HG03432 (cell line): ENCODE data around the gene ATR.
A peak's percentile ranks its signal among the peaks of the same experiment; 100 is the strongest.
"Not testable (repeated sequence)": the region's sequence is repeated elsewhere in the genome, so short reads cannot be mapped to it uniquely, and the experiment has no call there.

Experiments
- ATAC-seq: cut with Tn5 transposase; IDR thresholded peaks from one replicate; pipeline ENCODE4 v1.9.1; 2021; ENCODE audit warnings: mild to moderate bottlenecking, moderate library complexity; ENCODE audit not compliant: unreplicated experiment

Gene ATR

DNA sequence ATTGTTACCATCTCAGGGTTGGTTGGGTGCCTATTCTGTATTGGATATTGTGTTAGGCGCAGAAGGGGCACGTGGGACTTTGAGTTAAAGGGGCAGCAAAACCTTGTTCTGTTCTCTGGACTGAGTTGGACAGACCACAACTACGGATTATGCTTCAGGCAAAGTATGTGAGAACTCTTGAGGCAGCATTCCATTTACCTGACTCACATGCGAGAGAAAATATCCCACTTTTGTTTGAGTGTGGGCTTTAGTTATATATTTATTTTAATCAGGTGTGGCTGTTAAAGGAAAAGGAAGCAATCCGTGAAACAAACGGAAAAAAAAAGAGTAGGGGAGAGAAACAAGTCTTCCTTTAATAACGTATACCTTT, 17.0 kb upstream of the ATR start:
- no peak for ATAC-seq

GRCh38 chr3:142595141-142595540, 16.6 kb upstream of the ATR start:
- no peak for ATAC-seq

DNA sequence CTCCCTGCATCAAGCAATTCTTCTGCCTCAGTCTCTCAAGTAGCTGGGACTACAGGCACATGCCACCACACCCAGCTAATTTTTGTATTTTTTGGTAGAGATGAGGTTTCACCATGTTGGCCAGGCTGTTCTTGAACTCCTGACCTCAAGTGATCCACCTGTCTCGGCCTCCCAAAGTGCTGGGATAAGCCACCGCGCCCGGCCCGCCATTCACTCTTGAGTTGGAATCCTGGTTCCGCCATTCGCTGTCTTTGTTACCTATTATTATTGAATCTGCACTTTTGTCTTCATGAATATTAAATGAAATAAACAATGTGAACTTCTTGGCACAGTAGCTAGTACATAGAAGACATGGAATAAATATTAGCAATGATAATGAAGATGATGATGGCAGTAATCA, 13.7 kb upstream of the ATR start:
- ATAC-seq, result not testable (repeated sequence)

- ATAC-seq, result no peak
Observed at GRCh38 chr3:142588703-142589102, 10.2 kb upstream of the ATR start.

DNA sequence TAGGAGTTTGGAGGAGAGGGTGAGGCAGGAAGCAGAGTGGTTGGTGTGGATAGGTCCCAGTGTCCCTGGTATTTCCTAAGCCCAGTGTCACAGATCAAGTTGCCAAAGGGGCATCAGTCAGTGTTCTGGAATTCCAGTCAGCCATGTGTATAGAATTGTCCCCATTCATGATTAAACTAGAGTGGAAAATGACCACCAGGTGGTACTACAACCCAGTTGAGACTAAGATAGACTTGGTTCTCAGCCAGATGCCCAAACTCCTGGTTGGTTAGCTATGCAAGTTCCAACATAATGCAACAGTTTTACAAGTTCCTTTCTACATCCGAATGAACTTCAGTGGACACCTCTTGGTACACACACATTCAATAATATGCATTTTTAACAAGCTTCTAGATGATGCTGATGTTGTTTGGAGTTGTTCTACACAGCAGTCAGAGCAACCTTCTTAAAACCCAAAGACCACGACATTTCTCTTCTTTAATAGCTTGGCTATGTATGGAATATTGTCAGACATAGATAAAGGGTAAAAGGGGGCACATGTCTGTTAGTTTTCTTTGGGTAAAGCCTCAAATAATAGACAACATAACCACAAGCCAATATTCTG, 8.4 kb upstream of the ATR start:
- ATAC-seq, result peak; percentile 72

DNA sequence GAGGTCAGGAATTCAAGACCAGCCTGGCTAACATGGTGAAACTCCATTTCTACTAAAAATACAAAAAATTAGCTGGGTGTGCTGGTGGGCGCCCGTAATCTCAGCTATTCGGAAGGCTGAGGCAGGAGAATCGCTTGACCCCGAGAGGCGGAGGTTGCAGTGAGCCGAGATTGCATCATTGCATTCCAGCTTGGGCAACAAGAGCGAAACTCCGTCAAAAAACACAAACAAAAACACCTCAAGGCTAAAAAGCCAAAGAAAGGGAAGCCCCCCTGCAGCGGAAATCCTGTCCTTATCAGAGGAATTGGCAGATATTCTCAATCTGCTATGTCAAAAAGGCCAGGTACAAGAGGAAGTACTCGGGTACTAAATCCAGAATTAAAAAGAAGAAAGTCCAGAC, 2.5 kb upstream of the ATR start:
- not testable (repeated sequence) for ATAC-seq

GRCh38 chr3:142580061-142580423, 1.5 kb upstream of the ATR start:
- no peak for ATAC-seq

DNA sequence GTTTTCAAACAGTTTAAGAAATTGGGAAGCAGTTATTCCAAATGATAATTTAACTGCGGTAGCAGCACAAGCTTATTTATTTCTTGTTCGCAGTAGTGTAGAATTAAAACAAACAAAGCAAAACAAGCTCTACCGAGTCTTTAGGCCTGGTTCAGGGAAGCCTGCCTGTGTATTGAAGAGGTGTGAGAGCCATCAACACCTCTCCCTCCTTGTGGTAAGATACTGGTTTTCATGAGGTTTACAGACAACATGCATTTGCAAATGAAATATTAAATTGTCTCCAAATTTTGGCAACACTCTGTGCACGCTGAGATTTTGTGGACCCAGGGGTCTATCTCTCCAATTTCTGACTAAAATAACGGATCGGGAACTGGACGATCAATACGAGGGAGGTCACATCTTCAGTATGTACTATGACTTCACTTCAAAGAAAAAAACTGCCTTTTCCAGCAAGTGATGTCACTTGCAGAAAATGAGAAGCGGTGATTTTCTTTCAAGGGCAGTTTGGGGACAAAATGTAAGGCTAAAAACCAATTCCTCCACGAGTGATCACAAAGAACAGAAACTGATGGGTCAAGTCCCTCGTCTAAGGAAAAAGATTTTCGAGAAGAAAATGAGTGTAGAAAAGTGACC, 721 bp downstream of the ATR start:
- ATAC-seq, result no peak

DNA sequence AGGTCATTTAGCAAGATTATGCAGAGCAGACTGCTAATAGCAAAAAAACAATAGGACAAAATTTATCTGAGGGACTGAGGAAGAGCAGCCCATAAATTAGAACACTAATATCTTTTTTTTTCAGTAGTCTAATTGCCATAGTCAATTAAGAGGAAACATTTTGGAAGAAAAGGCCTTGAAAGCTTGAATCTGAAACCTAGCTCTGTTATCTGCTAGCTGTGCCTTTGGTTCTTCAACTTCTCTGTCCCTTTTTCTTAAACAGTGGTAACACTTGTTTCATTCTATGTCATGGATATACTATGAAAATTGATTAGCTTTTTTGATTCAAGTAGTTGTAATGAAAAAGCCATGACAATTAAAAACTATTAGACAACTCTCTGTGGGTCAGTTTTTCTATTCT, 1.7 kb downstream of the ATR start:
- ATAC-seq, result no peak

GRCh38 chr3:142574665-142575064, 3.9 kb downstream of the ATR start:
- no peak for ATAC-seq

GRCh38 chr3:142574223-142574622, 4.3 kb downstream of the ATR start:
- ATAC-seq, result not testable (repeated sequence)

DNA sequence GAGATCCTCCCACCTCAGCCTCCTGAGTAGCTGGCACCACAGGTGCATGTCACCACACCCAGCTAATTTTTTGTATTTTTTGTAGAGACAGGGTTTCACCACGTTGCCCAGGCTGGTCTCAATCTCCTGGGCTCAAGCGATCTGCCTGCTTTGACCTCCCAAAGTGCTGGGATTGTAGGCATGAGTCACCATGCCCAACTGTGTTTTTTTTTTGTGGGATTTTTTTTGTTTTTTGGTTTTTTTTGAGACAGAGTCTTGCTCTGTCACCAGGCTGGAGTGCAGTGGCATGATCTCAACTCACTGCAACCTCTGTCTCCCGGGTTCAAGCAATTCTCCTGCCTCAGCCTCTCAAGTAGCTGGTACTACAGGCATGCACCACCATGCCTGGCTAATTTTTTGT, 9.1 kb downstream of the ATR start:
- not testable (repeated sequence) for ATAC-seq

DNA sequence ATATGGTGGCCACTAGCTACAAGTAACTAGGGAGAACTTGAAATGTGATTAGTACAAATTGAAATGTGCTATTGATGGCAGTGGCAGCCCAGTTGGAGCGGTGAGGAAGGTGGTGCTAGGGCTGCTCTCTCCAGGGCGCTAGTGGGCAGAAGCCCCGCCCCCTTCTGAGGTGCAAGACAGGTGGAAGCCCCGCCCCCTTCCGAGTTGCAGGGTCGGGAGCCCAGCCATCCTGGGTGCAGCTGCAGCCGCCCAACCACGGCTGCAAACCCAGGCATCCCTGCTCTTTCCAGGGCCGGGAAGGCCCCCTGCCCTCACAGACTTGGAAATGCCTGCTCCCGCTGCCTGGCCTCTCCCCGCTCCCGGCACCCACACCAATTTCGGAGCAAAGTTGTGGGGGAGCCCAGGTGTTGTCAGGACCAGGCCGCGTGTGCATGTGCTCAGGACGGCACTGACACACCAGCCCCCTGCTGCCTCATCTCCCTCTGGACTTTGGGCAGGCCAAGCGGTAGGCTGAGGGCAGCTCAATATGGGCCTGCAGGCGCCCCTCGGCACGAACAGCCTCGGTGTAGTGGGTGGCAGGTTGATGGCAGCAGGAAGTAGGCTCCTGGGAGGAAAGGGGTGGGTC, 10.0 kb downstream of the ATR start:
- ATAC-seq, result no peak

- no peak for ATAC-seq
Observed at GRCh38 chr3:142566096-142566495, 12.4 kb downstream of the ATR start.

GRCh38 chr3:142563496-142563997, 15.0 kb downstream of the ATR start:
- no peak for ATAC-seq

DNA sequence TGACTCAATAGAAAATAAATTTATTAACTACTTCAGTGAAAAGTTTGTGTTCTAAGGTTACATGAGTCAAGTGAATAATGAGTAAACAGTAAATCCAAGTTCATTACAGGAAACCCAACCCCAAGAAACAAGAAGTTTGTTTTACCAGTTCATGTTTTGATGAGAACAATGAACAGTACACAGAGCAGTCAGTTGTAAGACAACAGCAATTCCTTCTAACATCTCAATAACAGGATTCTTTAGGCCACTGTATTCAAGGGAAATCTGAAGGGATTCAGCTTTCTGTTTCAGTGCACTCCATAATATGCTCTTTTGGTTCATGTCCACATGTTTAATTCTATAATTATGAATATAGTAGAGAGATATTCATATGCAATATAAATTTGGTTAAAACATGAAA, 18.4 kb downstream of the ATR start:
- no peak for ATAC-seq

DNA sequence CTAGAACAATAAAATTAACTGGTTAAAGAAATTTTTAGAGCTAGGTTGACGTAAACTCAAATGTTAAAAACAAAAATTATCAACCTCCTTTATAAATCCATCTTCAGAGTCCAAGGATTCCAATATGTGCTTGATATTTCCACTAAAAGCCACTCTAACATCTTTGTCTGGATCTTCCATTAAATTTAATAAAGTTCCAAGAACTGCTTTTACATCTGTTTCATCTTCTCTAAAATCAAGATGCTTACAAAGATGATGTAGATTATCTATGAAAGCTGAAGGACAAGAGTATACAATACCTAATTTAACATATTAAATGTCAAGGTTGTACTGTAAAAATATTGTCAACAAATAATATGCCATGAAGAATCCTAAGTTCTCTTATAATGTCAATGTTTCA, 24.8 kb downstream of the ATR start:
- ATAC-seq, result no peak

DNA sequence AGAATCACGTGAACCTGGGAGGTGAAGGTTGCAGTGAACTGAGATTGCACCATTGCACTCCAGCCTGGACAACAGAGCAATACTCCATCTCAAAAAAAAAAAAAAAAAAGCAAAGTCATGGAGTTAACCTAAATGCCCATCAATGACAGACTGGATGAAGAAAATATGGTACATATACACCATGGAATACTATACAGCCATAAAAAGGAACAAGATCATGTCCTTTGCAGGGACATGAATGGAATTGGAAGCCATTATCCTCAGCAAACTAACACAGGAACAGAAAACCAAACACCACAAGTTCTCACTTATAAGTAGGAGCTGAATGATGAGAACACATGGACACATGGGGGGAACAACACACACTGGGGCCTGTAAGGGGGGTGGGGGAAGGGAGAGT, 26.0 kb downstream of the ATR start:
- ATAC-seq, result not testable (repeated sequence)

DNA sequence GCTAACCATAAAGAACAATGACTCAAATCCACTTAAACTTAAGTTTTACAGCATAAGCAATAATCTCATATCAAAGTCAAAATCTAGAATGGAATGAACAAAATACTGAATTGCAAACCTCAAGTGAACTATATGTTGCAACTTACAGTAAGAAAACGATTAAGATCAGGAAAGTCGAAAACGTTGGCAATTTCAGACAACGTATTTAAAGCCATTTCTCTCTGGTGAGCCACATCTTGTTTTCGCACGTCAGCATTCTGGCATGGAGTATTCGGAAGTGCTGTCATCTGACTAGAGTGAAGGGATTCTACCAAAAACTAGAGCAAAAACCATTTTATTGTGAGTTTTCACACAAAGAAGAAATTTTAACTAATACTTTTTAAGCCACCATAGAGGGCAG, 28.5 kb downstream of the ATR start:
- no peak for ATAC-seq

- ATAC-seq, result no peak
Observed at GRCh38 chr3:142543307-142543706, 35.2 kb downstream of the ATR start.

DNA sequence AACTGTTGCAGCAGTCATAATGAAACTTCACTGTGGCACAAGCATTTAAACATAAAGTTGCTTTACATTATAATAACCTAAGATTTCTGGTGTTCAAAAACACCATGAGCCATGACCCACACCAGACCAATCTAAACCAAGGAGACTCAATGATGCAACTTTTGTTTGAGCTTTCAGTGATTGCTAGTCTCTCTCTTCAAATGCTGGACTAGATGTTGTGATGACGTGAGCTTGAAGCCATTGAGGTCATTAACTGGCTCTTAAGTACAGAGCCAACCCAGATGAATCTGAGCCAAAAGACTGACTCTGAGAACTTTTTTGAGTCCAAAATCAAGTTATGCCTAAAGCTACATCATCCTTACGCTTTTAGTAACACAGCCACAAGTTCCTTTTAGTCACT, 36.5 kb downstream of the ATR start:
- ATAC-seq, result no peak

GRCh38 chr3:142536519-142536918, 42.0 kb downstream of the ATR start:
- no peak for ATAC-seq

GRCh38 chr3:142534543-142534942, 44.0 kb downstream of the ATR start:
- ATAC-seq, result no peak
